Frontal cortex (tissue), 4 donors: Measurements from ENCODE around the gene C2CD2L. TPM values are rescaled to one million over a fixed set of nuclear protein-coding genes. Genes with fewer than 3 reads are reported as not detected.
A peak's percentile ranks its signal among the peaks of the same experiment; 100 is the strongest.
"Not testable (repeated sequence)": the region's sequence is repeated elsewhere in the genome, so short reads cannot be mapped to it uniquely, and the experiment has no call there.

ENCODE experiments used
- DNase-seq, 2 donors: peaks; one replicate each; pipeline ENCODE4 v3.0.0; 2012; ENCODE audit warnings: low spot score in 2 of 2
- FAIRE-seq: peaks from 2 replicates; lab custom pipeline; 2012; peaks lifted over from hg19 to GRCh38; lab: Jason Lieb, UNC
- total RNA-seq: library from RNA; depleted of rRNA; stranded (reverse); fragments of >200 nt; gene quantifications from one replicate; pipeline ENCODE4 v1.2.3, GENCODE V29; 2014
- donor health status: control.
- donor health status: control.
- donor health status: control.

C2CD2L gene
- total RNA-seq, 1 donor from 2014 or later = 11.4 TPM

- no peak for FAIRE-seq
- no peak for DNase-seq
These were observed 14.0 kb upstream of the C2CD2L start for GRCh38 chr11:119092880-119093842.

- DNase-seq = no peak
- no peak for FAIRE-seq
These were observed 13.0 kb upstream of the C2CD2L start for GRCh38 chr11:119093942-119094815.

GRCh38 chr11:119094816-119095065 is 12.4 kb upstream of the C2CD2L start:
- DNase-seq (peak; percentile 74 to 80), FAIRE-seq (no peak)

- FAIRE-seq = peak; percentile 99
These were observed 11.9 kb upstream of the C2CD2L start for GRCh38 chr11:119095066-119095880.

GRCh38 chr11:119099711-119100110 is 7.4 kb upstream of the C2CD2L start:
- FAIRE-seq (no peak), DNase-seq (no peak)

More at GRCh38 chr11:119095066-119095880, 11.9 kb upstream of the C2CD2L start:
- peak; percentile 95 to 97 for DNase-seq

- no peak for DNase-seq
- FAIRE-seq = no peak
These were observed 6.7 kb upstream of the C2CD2L start for GRCh38 chr11:119100246-119100970.

- DNase-seq (no peak), FAIRE-seq (no peak)
These were observed 6.0 kb upstream of the C2CD2L start for GRCh38 chr11:119100994-119101758.

- DNase-seq (peak; percentile 80 to 83), FAIRE-seq (no peak)
These were observed 5.3 kb upstream of the C2CD2L start, which contains the start of gene DPAGT1 for GRCh38 chr11:119101759-119102423. TSS of gene DPAGT1 (minus strand) at chr11:119101853. CDS start at chr11:119101655, 198 bp downstream.

GRCh38 chr11:119103161-119103664 is 3.9 kb upstream of the C2CD2L start:
- not testable (repeated sequence) for FAIRE-seq, DNase-seq

GRCh38 chr11:119103793-119104192 is 3.4 kb upstream of the C2CD2L start:
- DNase-seq (no peak), FAIRE-seq (no peak)

GRCh38 chr11:119107538-119108145 is 498 bp downstream of the C2CD2L start:
- DNase-seq (no peak), FAIRE-seq (no peak)

- no peak for FAIRE-seq
These were observed 1.2 kb downstream of the C2CD2L start for GRCh38 chr11:119108146-119108856.

GRCh38 chr11:119108857-119109221 is 1.7 kb downstream of the C2CD2L start:
- no peak for DNase-seq
- no peak for FAIRE-seq

More at GRCh38 chr11:119108146-119108856, 1.2 kb downstream of the C2CD2L start:
- DNase-seq = peak in 1 of 2 donors; percentile 37

- FAIRE-seq (no peak), DNase-seq (no peak)
These were observed 2.7 kb downstream of the C2CD2L start for GRCh38 chr11:119109843-119110242.

GRCh38 chr11:119110439-119110838 is 3.3 kb downstream of the C2CD2L start:
- no peak for DNase-seq
- no peak for FAIRE-seq

- FAIRE-seq (no peak), DNase-seq (no peak)
These were observed 4.3 kb downstream of the C2CD2L start for GRCh38 chr11:119111361-119111925.
